Vagina (tissue), 2 donors: ENCODE results near the gene LSP1. TPM values are rescaled to one million over a fixed set of nuclear protein-coding genes. Genes with fewer than 3 reads are reported as not detected.

Experiments used
- microRNA-seq: library from miRNA; unstranded; fragments of <30 nt; microRNA quantifications from one replicate; pipeline ENCODE4, GENCODE V29; 2017; ENCODE audit warnings: borderline number of aligned reads, borderline replicate concordance
- small RNA-seq: library from RNA; depleted of rRNA; stranded (forward); fragments of <200 nt; gene quantifications from one replicate; pipeline ENCODE3, GENCODE V24; 2016
- total RNA-seq: library from RNA; depleted of rRNA; stranded (reverse); fragments of >200 nt; gene quantifications from one replicate; pipeline ENCODE4 v1.2.3, GENCODE V29; 2016

LSP1 gene
- total RNA-seq, 1 donor from 2014 or later: 32.7 TPM

Small RNAs within 50 kb of the gene (microRNA-seq; reads per million reads assigned to microRNA genes)
- gene MIR4298 (not detected), gene MIR7847 (not detected)

Small RNAs within 50 kb of the gene (small RNA-seq; reads per million reads assigned to genes)
- gene AC051649.1 (not detected), gene MIR4298 (not detected)

Other genes starting within 250 kb of the LSP1 start
- not detected for gene KRTAP5-3, start 244.6 kb upstream of the LSP1 start, total RNA-seq
- not detected for gene KRTAP5-4, start 230.9 kb upstream of the LSP1 start, total RNA-seq
- gene KRTAP5-5, start 223.3 kb upstream of the LSP1 start, total RNA-seq: not detected
- not detected for gene KRTAP5-6, start 155.9 kb upstream of the LSP1 start, total RNA-seq
- gene IFITM10, start 102.5 kb upstream of the LSP1 start, total RNA-seq: 4.9 TPM
- 508 TPM for gene CTSD, start 89.2 kb upstream of the LSP1 start, total RNA-seq
- 1.2 TPM for gene SYT8, start 18.1 kb upstream of the LSP1 start, total RNA-seq
- gene TNNI2, start 14.1 kb upstream of the LSP1 start, total RNA-seq: not detected
- not detected for gene PRR33, start 38.8 kb downstream of the LSP1 start, total RNA-seq
- gene TNNT3, start 66.6 kb downstream of the LSP1 start, total RNA-seq: 20.4 TPM
- gene MRPL23, start 94.2 kb downstream of the LSP1 start, total RNA-seq: 148 TPM
- gene H19, start 144.8 kb downstream of the LSP1 start, total RNA-seq: 252 TPM